GM23338 (cell line): Measurements from ENCODE around the gene SLC6A19. TPM values are rescaled to one million over a fixed set of nuclear protein-coding genes. Genes with fewer than 3 reads are reported as not detected.

Experiments used
- ATAC-seq: fragments of 200-7000 bp; cut with Tn5 transposase; 3 replicates; pipeline ENCODE4 v1.9.1; 2020
- DNase-seq: peaks from one replicate; pipeline ENCODE4 v3.0.0-alpha.2; 2015; ENCODE audit warnings: low spot score
- H2AFZ ChIP-seq: fragments of 200-600 bp; sonication (generic); 2 replicates; pipeline ENCODE4 v1.8.0; 2016; ENCODE audit warnings: antibody characterized with exemption, mild to moderate bottlenecking, moderate library complexity
- H3F3A ChIP-seq: fragments of 200-600 bp; sonication (generic); replicated peaks from 2 replicates; pipeline ENCODE4 v1.8.0; 2017; ENCODE audit warnings: antibody characterized with exemption, mixed run types, low read depth
- H3K27ac ChIP-seq: fragments of 200-600 bp; sonication (generic); 2 replicates; pipeline ENCODE4 v1.6.1; 2016; ENCODE audit warnings: low read depth
- H3K27me3 ChIP-seq: fragments of 200-600 bp; sonication (generic); 2 replicates; pipeline ENCODE4 v1.8.0; 2016; ENCODE audit warnings: mild to moderate bottlenecking, mixed run types, moderate library complexity; ENCODE audit not compliant: insufficient read depth
- H3K36me3 ChIP-seq: fragments of 200-600 bp; sonication (generic); 2 replicates; pipeline ENCODE4 v1.8.0; 2016; ENCODE audit warnings: mild to moderate bottlenecking; ENCODE audit not compliant: insufficient read depth
- H3K4me1 ChIP-seq: fragments of 200-600 bp; sonication (generic); 2 replicates; pipeline ENCODE4 v1.8.0; 2016; ENCODE audit warnings: mild to moderate bottlenecking, moderate library complexity; ENCODE audit not compliant: insufficient read depth
- H3K4me2 ChIP-seq: fragments of 200-600 bp; sonication (generic); 2 replicates; pipeline ENCODE4 v1.7.1; 2017; ENCODE audit warnings: mixed run types
- H3K4me3 ChIP-seq: fragments of 200-600 bp; sonication (generic); 2 replicates; pipeline ENCODE4 v1.6.1; 2016; ENCODE audit warnings: mixed run types
- H3K79me2 ChIP-seq: fragments of 200-600 bp; sonication (generic); replicated peaks from 2 replicates; pipeline ENCODE4 v1.8.0; 2017; ENCODE audit warnings: mild to moderate bottlenecking; ENCODE audit not compliant: insufficient read depth
- H3K9me2 ChIP-seq: fragments of 200-600 bp; sonication (generic); 2 replicates; pipeline ENCODE4 v1.8.0; 2017; ENCODE audit not compliant: insufficient read depth
- H4K20me1 ChIP-seq: fragments of 200-600 bp; sonication (generic); replicated peaks from 2 replicates; pipeline ENCODE4 v1.8.0; 2017; ENCODE audit warnings: mild to moderate bottlenecking; ENCODE audit not compliant: insufficient read depth
- H3K27ac Mint-ChIP-seq: 2 replicates; pipeline ENCODE4 v1.8.0; 2020; ENCODE audit warnings: inconsistent platforms, mild to moderate bottlenecking, moderate library complexity, mixed read lengths
- H3K27me3 Mint-ChIP-seq: 3 replicates; pipeline ENCODE4 v1.8.0; 2022; ENCODE audit warnings: low read depth, mild to moderate bottlenecking, moderate library complexity, mixed read lengths, inconsistent platforms; ENCODE audit not compliant: insufficient read depth, poor library complexity
- H3K36me3 Mint-ChIP-seq: 3 replicates; pipeline ENCODE4 v1.8.0; 2021; ENCODE audit warnings: low read depth, mild to moderate bottlenecking, inconsistent platforms, moderate library complexity, mixed read lengths
- H3K4me1 Mint-ChIP-seq: 3 replicates; pipeline ENCODE4 v1.8.0; 2020; ENCODE audit warnings: mild to moderate bottlenecking, inconsistent platforms, mixed read lengths
- H3K4me3 Mint-ChIP-seq: 3 replicates; pipeline ENCODE4 v1.8.0; 2021; ENCODE audit warnings: moderate library complexity, mild to moderate bottlenecking, inconsistent platforms, mixed read lengths
- H3K9me3 Mint-ChIP-seq: 3 replicates; pipeline ENCODE4 v1.8.0; 2020; ENCODE audit warnings: moderate library complexity, mild to moderate bottlenecking, inconsistent platforms, mixed read lengths
- CREB1 ChIP-seq: fragments of 250-450 bp; sonication (Bioruptor Pico); IDR thresholded peaks from 2 replicates; pipeline ENCODE4 v1.5.0; 2020; ENCODE audit warnings: low read depth, mild to moderate bottlenecking, moderate library complexity
- ETS1 ChIP-seq: IDR thresholded peaks from 2 replicates; pipeline ENCODE4 v1.6.1; 2016; ENCODE audit warnings: antibody characterized with exemption
- EZH2 ChIP-seq: fragments of 200-600 bp; sonication (generic); IDR thresholded peaks from one replicate; pipeline ENCODE4 v1.8.0; 2017; ENCODE audit warnings: antibody characterized with exemption, mild to moderate bottlenecking, low read depth; ENCODE audit not compliant: unreplicated experiment
- POLR2AphosphoS5 ChIP-seq: IDR thresholded peaks from 2 replicates; pipeline ENCODE4 v1.6.1; 2016; ENCODE audit warnings: antibody characterized with exemption, low read depth
- REST ChIP-seq: IDR thresholded peaks from one replicate; pipeline ENCODE4 v1.6.1; 2018; ENCODE audit warnings: antibody characterized with exemption; ENCODE audit not compliant: unreplicated experiment
- STAT1 ChIP-seq: IDR thresholded peaks from one replicate; pipeline ENCODE4 v1.6.1; 2016; ENCODE audit warnings: antibody characterized with exemption; ENCODE audit not compliant: unreplicated experiment
- ZNF462 ChIP-seq: fragments of 250-450 bp; sonication (Bioruptor Pico); IDR thresholded peaks from 2 replicates; pipeline ENCODE4 v1.5.0; 2020; ENCODE audit warnings: mild to moderate bottlenecking, moderate library complexity
- polyA plus RNA-seq: library from polyadenylated mRNA; unstranded; fragments of >200 nt; fragmentation: Nextera tagmentation; extraction: Ambion mirVana; gene quantifications from 2 replicates; pipeline ENCODE4 v1.2.1, GENCODE V29; 2016
- total RNA-seq: library from RNA; depleted of rRNA; stranded (reverse); fragments of >200 nt; shearing (Covaris generic); gene quantifications from 2 replicates; pipeline ENCODE4 v1.2.3, GENCODE V29; 2014

The SLC6A19 gene
- total and polyA plus RNA-seq, 2 experiments from 2014 or later = not detected

GRCh38 chr5:1163879-1164278, 37.5 kb upstream of the SLC6A19 start:
- H4K20me1 ChIP-seq = no peaks in the 10 kb centered on the region
- H3K4me3 ChIP-seq = no peak overlapping the region
- no peaks in the 10 kb centered on the region for H3K4me1 ChIP-seq
- no peak overlapping the region for H3K4me2 ChIP-seq
- H3K27ac Mint-ChIP-seq = no peak overlapping the region
- H2AFZ ChIP-seq = no peak overlapping the region
- no peaks in the 10 kb centered on the region for H3K36me3 ChIP-seq
- H3K79me2 ChIP-seq = no peaks in the 10 kb centered on the region
- H3F3A ChIP-seq = no peaks in the 10 kb centered on the region
- H3K27me3 Mint-ChIP-seq = peaks cover 14% of the 10 kb centered on the region
- TF ChIP-seq POLR2AphosphoS5 = no peak
- TF ChIP-seq REST = no peak
- TF ChIP-seq ETS1 = no peak
- TF ChIP-seq EZH2 = no peak
- TF ChIP-seq CREB1 (CRISPR knock-in tag) = no peak
- TF ChIP-seq STAT1 = no peak
- no peak for TF ChIP-seq ZNF462 (CRISPR knock-in tag)
- H3K27ac ChIP-seq = no peak overlapping the region
- H3K9me3 Mint-ChIP-seq = no peaks in the 10 kb centered on the region; the same call in 2 of the 3 replicates
- DNase-seq = no peak
- no peaks in the 10 kb centered on the region for H3K9me2 ChIP-seq
- H3K4me1 Mint-ChIP-seq = peaks cover 2% of the 10 kb centered on the region; the same call in 2 of the 3 replicates
- no peaks in the 10 kb centered on the region for H3K36me3 Mint-ChIP-seq
- H3K27me3 ChIP-seq = no peaks in the 10 kb centered on the region
- no peak overlapping the region for H3K4me3 Mint-ChIP-seq
- ATAC-seq = no peak
